Natural killer cell (primary cell): ENCODE results near the gene GSDMA. TPM values are rescaled to one million over a fixed set of nuclear protein-coding genes. Genes with fewer than 3 reads are reported as not detected.

Experiments
- ATAC-seq, 3 donors: fragments of 150-1000 bp in 2 of 3; fragments of 200-7000 bp in 1 of 3; cut with Tn5 transposase; 1 replicate in 1 of 3; 2 replicates in 2 of 3; pipeline ENCODE4 v1.10.0; 2021; ENCODE audit warnings: mild to moderate bottlenecking in 2 of 3, moderate library complexity in 2 of 3
- DNase-seq, 2 donors: peaks; one replicate each; pipeline versions ENCODE4 v3.0.0 to v3.0.0-alpha.2; 2013 to 2021; ENCODE audit warnings: mixed read lengths in 1 of 2
- H3K27ac ChIP-seq: one replicate; pipeline ENCODE4 v1.5.1; 2013; ENCODE audit warnings: mild to moderate bottlenecking, low read length
- H3K27me3 ChIP-seq: one replicate; pipeline ENCODE4 v1.6.1; 2013; ENCODE audit warnings: low read length; ENCODE audit not compliant: control insufficient read depth, insufficient read depth
- H3K36me3 ChIP-seq: one replicate; pipeline ENCODE4 v1.6.1; 2013; ENCODE audit warnings: low read length; ENCODE audit not compliant: control insufficient read depth, insufficient read depth
- H3K4me1 ChIP-seq: one replicate; pipeline ENCODE4 v1.6.1; 2013; ENCODE audit warnings: low read length; ENCODE audit not compliant: control insufficient read depth, insufficient read depth
- H3K4me3 ChIP-seq: one replicate; pipeline ENCODE4 v1.5.1; 2013; ENCODE audit warnings: low read length
- H3K9me3 ChIP-seq: one replicate; pipeline ENCODE4 v1.6.1; 2013; ENCODE audit warnings: low read length; ENCODE audit not compliant: control insufficient read depth, insufficient read depth
- H3K27ac Mint-ChIP-seq, 2 donors: one replicate each; pipeline ENCODE4 v1.8.0; 2022; ENCODE audit warnings: mild to moderate bottlenecking in 2 of 2, mixed read lengths in 2 of 2, moderate library complexity in 1 of 2
- H3K27me3 Mint-ChIP-seq, 2 donors: one replicate each; pipeline ENCODE4 v1.8.0; 2022; ENCODE audit warnings: low read depth in 2 of 2, mixed read lengths in 2 of 2
- H3K36me3 Mint-ChIP-seq: one replicate; pipeline ENCODE4 v1.8.0; 2022; ENCODE audit warnings: mixed read lengths
- H3K4me1 Mint-ChIP-seq, 2 donors: one replicate each; pipeline ENCODE4 v1.8.0; 2022; ENCODE audit warnings: mixed read lengths in 2 of 2
- H3K4me3 Mint-ChIP-seq: one replicate; pipeline ENCODE4 v1.8.0; 2022; ENCODE audit warnings: mild to moderate bottlenecking, moderate library complexity, mixed read lengths
- H3K9me3 Mint-ChIP-seq, 2 donors: one replicate each; pipeline ENCODE4 v1.8.0; 2022; ENCODE audit warnings: mixed read lengths in 2 of 2
- CTCF ChIP-seq: fragments of 200-600 bp; IDR thresholded peaks from one replicate; pipeline ENCODE4 v1.8.0; 2022; ENCODE audit warnings: antibody characterized with exemption
- WGBS: methylation state at CpG from one replicate; pipeline ENCODE4 v1.1.7; 2013; ENCODE audit warnings: missing lambda C conversion rate; ENCODE audit not compliant: insufficient coverage; 5-methylcytosine and 5-hydroxymethylcytosine counted together
- intact Hi-C: fragments of 100-400 bp; cut with micrococcal nuclease; formaldehyde crosslinking; loops from one replicate; pipeline ENCODE4 v1.14.2; 2022
- total RNA-seq, 4 donors: library from RNA; stranded (reverse); fragments of 120-200 nt in 1 of 4; gene quantifications; one replicate each; pipeline versions ENCODE4 v1.2.3 to v1.2.4, GENCODE V29; 2013 to 2022

GSDMA gene
- total RNA-seq, 3 donors from 2014 or later (not counting 1 experiment from before 2014, with no cell fraction given), result 1.1 to 3.2 (median 2.1) TPM

DNA sequence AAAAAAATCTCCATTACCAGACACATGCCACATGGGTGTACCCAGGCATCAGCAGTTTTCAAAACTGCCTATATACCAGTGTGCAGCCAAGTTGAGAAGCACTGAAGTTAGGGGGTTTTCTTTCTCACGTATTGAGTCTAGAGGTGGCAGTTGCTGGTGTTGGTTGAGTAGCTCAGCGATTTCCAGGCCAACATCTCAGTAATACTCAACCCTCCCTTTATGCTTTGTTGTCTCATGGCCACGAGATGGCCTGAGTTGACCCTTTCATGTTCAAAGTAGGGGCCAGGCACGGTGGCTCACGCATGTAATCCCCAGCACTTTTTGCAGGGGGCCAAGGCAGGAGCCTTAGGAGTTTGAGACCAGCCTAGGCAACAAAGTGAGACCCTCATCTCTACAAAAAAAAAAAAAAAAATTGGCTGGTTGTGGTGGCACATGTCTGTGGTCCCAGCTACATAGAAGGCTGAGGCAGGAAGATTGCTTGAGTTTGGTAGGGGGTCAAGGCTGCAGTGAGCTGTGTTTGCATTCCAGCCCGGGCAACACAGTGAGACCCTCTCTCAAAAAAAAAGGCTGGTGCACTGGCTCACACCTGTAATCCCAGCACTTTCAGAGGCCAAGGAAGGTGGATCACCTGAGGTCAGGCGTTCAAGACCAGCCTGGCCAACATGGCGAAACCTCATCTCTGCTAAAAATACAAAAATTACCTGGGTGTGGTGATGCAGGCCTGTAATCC, 24.5 kb upstream of the GSDMA start:
- Mint-ChIP-seq H3K9me3 (no peaks in the 10 kb centered on the region), H3K4me1 (no peaks in the 10 kb centered on the region), H3K36me3 (no peaks in the 10 kb centered on the region), H3K4me3 (no peak overlapping the region), H3K27ac (no peak overlapping the region), H3K27me3 (peaks cover 0 to 6% of the 10 kb centered on the region in 2 donors)
- Histone ChIP-seq H3K9me3 (no peaks in the 10 kb centered on the region), H3K4me3 (no peak overlapping the region), H3K27ac (no peak overlapping the region), H3K36me3 (no peaks in the 10 kb centered on the region), H3K4me1 (no peaks in the 10 kb centered on the region), H3K27me3 (no peaks in the 10 kb centered on the region)
- no peak for TF ChIP-seq CTCF
- no peak for DNase-seq
- 76% methylated on average over 7 of the region's 8 CpGs for WGBS
- no peak for ATAC-seq
- intact Hi-C loops, result no loop called here

DNA sequence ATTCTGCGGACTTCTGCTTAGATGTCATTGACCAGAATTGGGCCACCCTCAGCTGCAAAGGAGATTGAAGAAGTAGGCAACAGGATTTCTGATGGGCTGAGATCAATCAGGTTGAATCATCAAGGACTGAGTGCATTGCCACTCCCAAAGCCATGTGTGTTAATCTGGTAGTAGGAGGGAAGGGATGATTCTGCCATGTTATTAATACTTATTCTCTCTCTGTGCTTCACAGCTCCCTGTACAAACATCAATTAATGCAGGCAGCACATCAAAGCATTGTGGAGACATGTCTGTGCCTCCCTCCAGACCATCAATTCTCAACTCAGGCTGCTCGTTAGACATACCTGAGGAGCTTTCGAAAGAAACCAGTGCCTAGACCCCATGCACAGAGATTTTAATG, 23.7 kb upstream of the GSDMA start:
- TF ChIP-seq CTCF, result no peak
- WGBS, result 96% methylated on average over 3 of the region's 3 CpGs
- H3K4me3 Mint-ChIP-seq, result no peak overlapping the region

GRCh38 chr17:39939588-39940419, 23.0 kb upstream of the GSDMA start:
- no peaks in the 10 kb centered on the region for H3K36me3 Mint-ChIP-seq
- no peaks in the 10 kb centered on the region for H3K4me1 Mint-ChIP-seq
- Histone ChIP-seq H3K36me3 (no peaks in the 10 kb centered on the region), H3K27me3 (no peaks in the 10 kb centered on the region), H3K4me3 (no peak overlapping the region), H3K4me1 (no peaks in the 10 kb centered on the region), H3K27ac (no peak overlapping the region), H3K9me3 (no peaks in the 10 kb centered on the region)
- no peak overlapping the region for H3K27ac Mint-ChIP-seq
- ATAC-seq, result peak in 1 of 3 donors; percentile 62
- intact Hi-C loops, result no loop called here
- H3K9me3 Mint-ChIP-seq, result no peaks in the 10 kb centered on the region
- peak in 1 of 2 donors; percentile 66 for DNase-seq
- peaks cover 0 to 6% of the 10 kb centered on the region in 2 donors for H3K27me3 Mint-ChIP-seq
- TF ChIP-seq CTCF, result no peak
- H3K4me3 Mint-ChIP-seq, result no peak overlapping the region
- 62% methylated on average over 6 of the region's 6 CpGs for WGBS

More for the DNA sequence above, 23.7 kb upstream of the GSDMA start:
- no peak overlapping the region for H3K27ac ChIP-seq
- no peak for ATAC-seq
- H3K36me3 Mint-ChIP-seq, result no peaks in the 10 kb centered on the region
- H3K4me1 Mint-ChIP-seq, result no peaks in the 10 kb centered on the region
- H3K36me3 ChIP-seq, result no peaks in the 10 kb centered on the region
- no peaks in the 10 kb centered on the region for H3K27me3 ChIP-seq
- no peak for DNase-seq
- H3K27me3 Mint-ChIP-seq, result peaks cover 0 to 6% of the 10 kb centered on the region in 2 donors
- intact Hi-C loops, result no loop called here
- no peaks in the 10 kb centered on the region for H3K4me1 ChIP-seq
- H3K9me3 Mint-ChIP-seq, result no peaks in the 10 kb centered on the region
- no peak overlapping the region for H3K4me3 ChIP-seq
- no peaks in the 10 kb centered on the region for H3K9me3 ChIP-seq
- no peak overlapping the region for H3K27ac Mint-ChIP-seq
